NCI-H1417 treated with DMSO at 0.1 percent for 48 hours (cell line): ENCODE measurements around the gene OR13C8.

Source experiments
- DNase-seq: peaks from one replicate; lab custom pipeline; 2025; lab: John Stamatoyannopoulos, UW

The OR13C8 gene

GRCh38 chr9:104617418-104617817, 48.5 kb downstream of the OR13C8 start:
- no peak for DNase-seq

GRCh38 chr9:104618104-104618503, 49.1 kb downstream of the OR13C8 start, which contains the start of gene OR13C9:
TSS of gene OR13C9 (minus strand) at chr9:104618204. CDS start at chr9:104618204, 0 bp downstream.
- no peak for DNase-seq
